Mucosa of stomach (tissue), 1 donor: ENCODE measurements around the gene NABP1.
"Not testable (repeated sequence)": the region's sequence is repeated elsewhere in the genome, so short reads cannot be mapped to it uniquely, and the experiment has no call there.

Experiments
- H3K27me3 ChIP-seq: one replicate; pipeline ENCODE4 v1.7.0; 2013; ENCODE audit warnings: mild to moderate bottlenecking, low read length; ENCODE audit not compliant: control insufficient read depth, insufficient read depth
- H3K36me3 ChIP-seq: one replicate; pipeline ENCODE4 v1.7.0; 2013; ENCODE audit warnings: low read length; ENCODE audit not compliant: control insufficient read depth, insufficient read depth
- H3K4me1 ChIP-seq: one replicate; pipeline ENCODE4 v1.7.0; 2013; ENCODE audit warnings: mild to moderate bottlenecking, low read length; ENCODE audit not compliant: control insufficient read depth, insufficient read depth
- H3K4me3 ChIP-seq: one replicate; pipeline ENCODE4 v1.7.0; 2013; ENCODE audit warnings: low read length
- H3K9ac ChIP-seq: one replicate; pipeline ENCODE4 v1.7.0; 2013; ENCODE audit warnings: mild to moderate bottlenecking, low read length, moderate library complexity
- H3K9me3 ChIP-seq: one replicate; pipeline ENCODE4 v1.7.0; 2013; ENCODE audit warnings: mild to moderate bottlenecking, low read length, moderate library complexity; ENCODE audit not compliant: control insufficient read depth
- donor health status: Pancreatic carcinoma.

Gene NABP1

DNA sequence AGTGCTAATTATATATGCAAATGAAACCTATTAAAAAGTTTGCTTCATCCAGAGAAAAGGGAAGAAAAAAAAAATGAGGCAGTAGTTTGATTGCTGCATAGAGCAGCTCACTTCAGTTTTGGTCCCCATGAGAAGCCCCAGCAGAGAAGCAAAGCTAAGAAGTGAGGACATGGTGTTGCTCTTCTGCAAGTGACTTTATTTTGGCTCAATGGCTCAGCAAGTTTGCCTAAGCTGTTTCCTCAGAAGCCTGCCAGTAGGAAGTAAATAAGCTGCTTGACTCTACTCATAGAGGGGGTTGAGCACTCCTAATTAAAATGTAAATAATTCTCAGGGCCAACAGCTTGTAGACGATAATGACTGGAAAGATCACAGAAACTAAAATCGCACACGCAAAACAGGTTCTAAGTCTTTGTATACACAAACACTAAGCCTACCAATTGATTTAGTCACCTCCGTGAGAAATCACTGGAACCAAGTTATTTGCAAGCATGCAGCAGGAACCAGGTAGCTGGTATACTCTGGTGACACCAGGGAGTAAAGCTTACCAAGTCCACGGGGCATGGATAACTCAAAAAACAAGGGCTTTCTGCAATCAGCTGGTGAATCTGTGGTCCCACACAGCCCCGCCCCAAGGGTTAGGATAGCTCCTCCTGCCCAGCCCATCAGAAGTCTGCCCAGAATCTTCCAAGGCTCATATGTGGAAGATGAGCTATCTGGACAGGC is 39.7 kb upstream of the NABP1 start:
- no peak overlapping the region for H3K4me3 ChIP-seq
- H3K36me3 ChIP-seq: no peaks in the 10 kb centered on the region
- no peak overlapping the region for H3K9ac ChIP-seq
- H3K27me3 ChIP-seq: no peaks in the 10 kb centered on the region
- peaks cover 12% of the 10 kb centered on the region for H3K4me1 ChIP-seq
- H3K9me3 ChIP-seq: no peaks in the 10 kb centered on the region

DNA sequence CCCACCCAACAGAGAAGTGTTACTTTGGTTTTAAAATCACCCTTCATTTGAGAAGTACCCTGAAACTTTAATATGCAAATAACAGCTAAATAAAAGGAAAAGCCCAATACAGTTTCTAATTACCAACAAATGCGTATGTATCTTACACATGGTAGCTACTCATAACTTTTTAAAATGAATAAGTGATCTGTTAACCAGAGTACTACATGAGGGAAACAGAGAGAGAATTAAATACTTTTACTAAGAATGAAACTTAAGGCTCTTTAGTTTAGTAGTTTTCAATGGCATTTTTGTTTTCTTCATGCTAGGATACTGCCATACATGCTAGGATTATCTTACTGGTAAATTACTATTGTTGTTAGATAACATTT is 39.1 kb upstream of the NABP1 start:
- Histone ChIP-seq H3K4me1 (peaks cover 12% of the 10 kb centered on the region), H3K27me3 (no peaks in the 10 kb centered on the region), H3K9ac (no peak overlapping the region), H3K4me3 (no peak overlapping the region), H3K36me3 (no peaks in the 10 kb centered on the region), H3K9me3 (no peaks in the 10 kb centered on the region)

DNA sequence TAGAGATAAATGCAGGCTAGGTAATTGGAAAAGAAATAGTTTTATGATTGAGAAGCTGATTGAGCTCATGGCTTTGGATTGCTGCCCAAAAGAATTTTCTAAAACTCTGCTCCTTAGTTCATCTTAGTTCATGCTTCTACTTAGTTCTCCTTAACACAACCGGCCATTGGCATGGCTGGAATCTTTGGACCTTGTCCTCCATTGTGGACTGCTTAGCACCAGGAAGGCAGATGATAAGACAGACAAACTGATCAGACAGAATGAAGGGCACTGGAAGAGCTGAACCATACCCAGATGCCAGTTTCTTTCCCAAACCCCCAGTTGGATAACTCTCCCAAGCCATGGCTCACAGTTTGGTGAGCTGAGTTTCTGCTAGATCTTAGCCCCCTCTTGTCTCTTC is 36.3 kb upstream of the NABP1 start:
- H3K9me3 ChIP-seq: no peaks in the 10 kb centered on the region

DNA sequence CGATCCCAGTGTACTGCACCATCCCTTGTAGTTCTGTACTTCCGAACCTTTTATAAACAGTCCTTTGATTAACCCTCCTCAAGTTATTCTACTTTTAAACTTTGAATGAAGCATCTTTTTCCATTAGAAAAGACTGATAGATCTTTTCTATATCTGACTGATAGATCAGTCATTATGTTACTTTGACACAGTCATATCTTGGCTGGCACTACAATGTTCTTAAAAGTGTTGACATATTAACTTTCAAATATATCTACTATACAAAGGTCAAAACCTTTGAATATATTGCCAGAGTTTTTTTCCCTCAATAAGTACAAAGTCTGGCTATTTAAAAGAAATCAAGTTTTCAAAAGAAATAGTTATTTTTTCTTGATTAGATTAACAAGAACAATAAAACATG is 35.4 kb upstream of the NABP1 start:
- Histone ChIP-seq H3K9ac (no peak overlapping the region), H3K36me3 (no peaks in the 10 kb centered on the region), H3K4me3 (no peak overlapping the region), H3K9me3 (no peaks in the 10 kb centered on the region), H3K4me1 (peaks cover 11% of the 10 kb centered on the region), H3K27me3 (no peaks in the 10 kb centered on the region)

More for the DNA sequence above, 36.3 kb upstream of the NABP1 start:
- Histone ChIP-seq H3K36me3 (no peaks in the 10 kb centered on the region), H3K4me1 (peaks cover 12% of the 10 kb centered on the region), H3K4me3 (no peak overlapping the region), H3K27me3 (no peaks in the 10 kb centered on the region), H3K9ac (no peak overlapping the region)

DNA sequence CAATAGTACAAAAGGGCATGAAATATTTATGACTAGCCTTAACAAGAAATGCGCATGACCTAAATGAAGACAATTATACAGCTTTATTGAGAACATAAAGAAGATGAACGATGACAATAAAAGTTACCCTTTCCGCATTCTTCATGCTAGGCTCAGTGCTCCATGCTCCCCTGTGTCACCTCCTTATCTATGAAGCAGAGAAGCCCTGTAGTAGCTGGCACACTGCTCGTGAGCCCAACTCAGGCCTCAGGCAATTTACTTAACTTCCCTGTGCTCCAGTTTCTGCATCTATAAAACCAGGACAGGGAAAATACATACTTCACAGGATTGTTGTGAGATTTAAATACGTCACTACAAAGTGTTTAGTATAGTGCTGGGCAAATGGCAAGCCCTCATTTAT is 34.5 kb upstream of the NABP1 start:
- Histone ChIP-seq H3K27me3 (no peaks in the 10 kb centered on the region), H3K36me3 (no peaks in the 10 kb centered on the region), H3K9ac (no peak overlapping the region), H3K9me3 (no peaks in the 10 kb centered on the region), H3K4me3 (no peak overlapping the region), H3K4me1 (peaks cover 2% of the 10 kb centered on the region)

DNA sequence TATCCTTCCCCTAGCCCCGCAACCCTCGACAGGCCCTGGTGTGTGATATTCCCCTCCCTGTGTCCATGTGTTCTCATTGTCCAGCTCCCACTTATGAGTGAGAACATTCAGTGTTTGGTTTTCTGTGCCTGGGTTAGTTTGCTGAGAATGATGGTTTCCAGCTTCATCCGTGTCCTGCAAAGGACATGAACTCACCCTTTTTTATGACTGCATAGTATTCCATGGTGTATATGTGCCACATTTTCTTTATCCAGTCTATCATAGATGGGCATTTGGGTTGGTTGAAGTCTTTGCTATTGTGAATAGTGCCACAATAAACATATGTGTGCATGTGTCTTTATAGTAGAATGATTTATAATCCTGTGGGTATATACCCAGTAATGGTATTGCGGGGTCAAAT is 33.3 kb upstream of the NABP1 start:
- not testable (repeated sequence) for H3K27me3 ChIP-seq, H3K36me3 ChIP-seq, H3K4me1 ChIP-seq, H3K4me3 ChIP-seq, H3K9me3 ChIP-seq, H3K9ac ChIP-seq

DNA sequence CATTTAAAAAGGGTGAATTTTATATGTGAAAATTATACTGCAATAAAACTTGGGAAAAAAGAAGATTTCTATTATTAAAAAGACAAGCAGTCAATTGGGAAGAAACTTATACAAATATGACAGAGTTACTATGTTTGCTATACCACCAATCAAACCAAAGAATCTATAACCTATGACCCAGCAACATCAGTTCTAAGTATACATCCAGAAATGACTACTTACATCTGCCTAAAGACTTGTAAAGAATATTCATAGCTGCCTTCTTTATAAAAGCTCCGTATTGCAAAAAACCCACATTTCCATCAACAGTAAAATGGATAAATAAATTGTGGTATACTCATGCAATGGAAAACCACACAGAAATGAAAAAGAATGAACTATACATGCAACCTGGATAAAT is 32.9 kb upstream of the NABP1 start:
- Histone ChIP-seq H3K9ac (no peak overlapping the region), H3K9me3 (no peaks in the 10 kb centered on the region), H3K36me3 (no peaks in the 10 kb centered on the region), H3K27me3 (no peaks in the 10 kb centered on the region), H3K4me1 (no peaks in the 10 kb centered on the region), H3K4me3 (no peak overlapping the region)

DNA sequence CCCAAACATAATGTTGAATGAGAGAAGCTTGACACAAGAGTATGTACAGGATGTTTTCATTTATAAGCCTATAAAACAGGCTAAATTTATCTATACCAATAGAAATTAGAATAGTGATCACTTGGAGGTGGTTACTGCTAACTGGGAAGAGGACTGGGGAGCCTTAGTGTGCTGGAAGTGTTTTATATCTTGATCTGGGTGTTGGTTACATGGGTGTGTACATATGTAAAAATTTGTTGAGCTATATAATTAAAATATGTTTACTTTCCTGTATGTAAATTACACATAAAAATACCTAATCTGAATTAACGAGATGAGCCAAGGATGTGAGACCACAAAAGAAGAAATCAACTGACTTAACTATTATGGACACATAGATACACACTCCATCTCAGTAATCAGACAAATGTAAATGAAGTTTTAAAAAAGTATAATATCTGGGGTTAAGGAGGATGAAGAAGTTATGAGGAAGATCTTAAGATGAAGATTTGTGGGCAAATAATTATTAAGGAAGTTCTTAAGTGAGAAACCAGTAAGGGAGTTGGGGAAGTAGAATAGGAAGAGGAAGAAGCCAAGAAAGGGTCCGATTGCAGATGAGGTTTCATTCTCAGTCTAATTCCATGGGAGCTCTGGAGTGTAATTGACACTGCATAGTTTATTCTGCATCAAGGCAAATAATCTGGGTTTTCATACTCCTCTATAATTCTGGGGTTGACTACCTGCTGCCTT is 32.3 kb upstream of the NABP1 start:
- no peaks in the 10 kb centered on the region for H3K4me1 ChIP-seq
- H3K36me3 ChIP-seq: no peaks in the 10 kb centered on the region
- H3K9ac ChIP-seq: no peak overlapping the region
- H3K4me3 ChIP-seq: no peak overlapping the region
- no peaks in the 10 kb centered on the region for H3K27me3 ChIP-seq
- H3K9me3 ChIP-seq: no peaks in the 10 kb centered on the region

DNA sequence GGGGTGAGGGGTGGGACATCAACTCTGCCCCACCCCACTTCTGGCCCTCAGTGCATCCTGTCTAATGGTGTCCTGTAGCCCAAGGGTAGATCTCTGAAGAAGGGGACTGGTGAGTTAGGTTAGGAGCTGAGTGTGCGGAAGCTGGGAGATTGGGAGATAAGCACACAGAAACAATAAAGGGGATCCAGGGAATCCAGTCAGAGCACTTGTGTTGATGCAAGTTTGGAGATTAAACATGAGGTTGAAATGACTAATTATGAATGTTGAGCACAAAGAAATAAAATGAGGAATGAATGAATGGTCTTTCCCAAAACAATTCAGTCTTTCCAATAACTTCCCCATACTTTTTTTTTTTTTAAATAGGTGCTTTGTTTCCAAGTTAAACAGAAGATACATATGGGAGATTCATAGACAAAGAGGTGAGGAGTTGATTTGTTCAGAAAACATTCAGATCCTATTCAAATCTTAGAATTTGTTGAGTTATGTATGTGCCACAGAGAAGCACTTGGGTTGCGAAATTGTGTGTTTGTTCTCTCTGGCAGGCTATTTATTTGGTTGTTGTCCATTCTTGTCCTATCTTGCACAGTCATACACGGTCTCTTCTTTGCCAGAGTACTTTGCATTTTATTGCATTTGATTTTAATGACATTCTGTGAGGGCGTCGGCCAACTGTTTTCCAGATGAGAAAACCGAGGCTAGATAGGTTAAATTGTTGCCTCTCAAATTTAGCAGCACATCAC is 31.6 kb upstream of the NABP1 start:
- Histone ChIP-seq H3K4me3 (no peak overlapping the region), H3K9me3 (no peaks in the 10 kb centered on the region), H3K27me3 (no peaks in the 10 kb centered on the region), H3K4me1 (no peaks in the 10 kb centered on the region), H3K9ac (no peak overlapping the region), H3K36me3 (no peaks in the 10 kb centered on the region)

DNA sequence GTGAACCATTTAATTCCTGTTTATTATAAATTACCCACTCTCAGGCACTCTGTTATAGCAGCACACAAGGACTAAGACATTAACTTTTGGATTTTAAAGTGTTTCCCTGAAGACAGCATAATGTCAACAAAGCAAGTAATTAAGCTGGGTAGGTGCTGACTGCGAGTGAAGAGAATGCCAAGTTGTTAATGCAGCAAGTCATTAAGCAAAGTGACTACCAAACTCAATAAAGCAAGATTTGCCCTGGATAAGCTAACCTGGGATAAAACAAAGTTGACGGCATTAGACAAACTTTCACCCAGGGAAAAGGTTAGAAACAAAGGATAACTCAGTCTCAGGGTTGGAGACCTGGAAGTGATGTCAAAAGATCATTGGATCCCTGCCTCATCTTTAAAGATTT is 28.4 kb upstream of the NABP1 start:
- H3K9me3 ChIP-seq: no peaks in the 10 kb centered on the region
- H3K4me3 ChIP-seq: no peak overlapping the region
- no peaks in the 10 kb centered on the region for H3K27me3 ChIP-seq
- no peaks in the 10 kb centered on the region for H3K36me3 ChIP-seq
- H3K9ac ChIP-seq: no peak overlapping the region
- no peaks in the 10 kb centered on the region for H3K4me1 ChIP-seq

DNA sequence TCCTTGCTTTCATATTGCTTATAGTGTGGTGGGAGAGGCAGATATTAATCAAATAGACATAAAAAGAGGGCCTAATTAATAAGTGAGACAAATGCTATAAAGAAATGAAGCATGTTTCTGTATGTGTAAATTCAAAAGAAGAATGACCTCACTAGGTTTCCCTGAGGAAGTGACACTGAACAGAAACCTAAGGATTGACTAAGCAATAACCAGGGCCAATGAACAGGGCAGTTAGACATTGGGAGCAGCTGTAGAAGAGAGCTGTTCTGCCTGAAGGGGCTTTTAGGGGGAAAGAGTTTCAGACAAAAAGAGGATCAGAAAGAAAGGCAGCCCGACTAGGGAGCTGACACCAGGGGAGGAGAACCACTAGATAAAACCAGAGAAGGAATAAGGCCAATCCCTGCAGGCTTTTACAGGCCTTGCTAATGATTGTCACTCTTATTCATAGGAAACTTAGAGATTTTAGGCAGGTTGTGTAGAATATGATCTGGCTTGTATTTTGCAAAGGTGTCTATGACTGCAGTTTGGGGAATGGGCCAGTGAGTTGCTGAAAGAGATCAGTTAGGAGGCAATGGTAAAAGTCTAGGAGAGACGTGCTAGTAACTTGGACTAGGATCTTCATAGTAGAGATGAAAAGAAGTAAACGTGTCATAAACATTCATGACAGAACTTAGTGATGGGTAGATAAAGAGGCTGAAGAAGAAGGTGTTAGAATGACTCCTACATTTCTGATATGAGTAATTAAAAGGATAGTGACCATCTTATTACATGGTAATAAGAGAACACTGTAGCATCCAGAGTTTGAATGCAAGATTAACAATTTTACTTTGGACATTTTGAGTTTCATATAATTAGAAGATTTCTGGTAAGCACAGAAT is 26.8 kb upstream of the NABP1 start:
- no peak overlapping the region for H3K4me3 ChIP-seq
- no peaks in the 10 kb centered on the region for H3K4me1 ChIP-seq
- H3K36me3 ChIP-seq: no peaks in the 10 kb centered on the region
- H3K27me3 ChIP-seq: no peaks in the 10 kb centered on the region
- no peak overlapping the region for H3K9ac ChIP-seq
- no peaks in the 10 kb centered on the region for H3K9me3 ChIP-seq
